BE2C (cell line): ENCODE data around the gene NTNG2.

ENCODE experiments used
- DNase-seq: peaks from one replicate; pipeline ENCODE4 v3.0.0-alpha.2; 2020
- H3K27me3 ChIP-seq: fragments of 250-450 bp; sonication (Bioruptor Pico); 2 replicates; pipeline ENCODE4 v1.5.1; 2020; ENCODE audit warnings: mild to moderate bottlenecking
- H3K36me3 ChIP-seq: fragments of 250-450 bp; sonication (Bioruptor Pico); 2 replicates; pipeline ENCODE4 v1.5.1; 2020; ENCODE audit warnings: mild to moderate bottlenecking
- H3K4me1 ChIP-seq: fragments of 250-450 bp; sonication (Bioruptor Pico); 2 replicates; pipeline ENCODE4 v1.5.1; 2020
- H3K4me3 ChIP-seq: 2 replicates; pipeline ENCODE4 v1.5.1; 2011; ENCODE audit warnings: low read depth, low read length
- H3K9me3 ChIP-seq: fragments of 250-450 bp; sonication (Bioruptor Pico); 2 replicates; pipeline ENCODE4 v1.5.1; 2020
- CTCF ChIP-seq: IDR thresholded peaks from 2 replicates; pipeline ENCODE4 v1.5.1; 2012; ENCODE audit warnings: mild to moderate bottlenecking, low read depth, low read length

NTNG2 gene

GRCh38 chr9:132183715-132184114 lies 21.9 kb downstream of the NTNG2 start:
- H3K27me3 ChIP-seq, result no peaks in the 10 kb centered on the region
- H3K4me1 ChIP-seq, result peaks cover 22% of the 10 kb centered on the region
- H3K9me3 ChIP-seq, result no peaks in the 10 kb centered on the region
- no peak for TF ChIP-seq CTCF
- no peaks in the 10 kb centered on the region for H3K36me3 ChIP-seq
- H3K4me3 ChIP-seq, result no peak overlapping the region
- no peak for DNase-seq

GRCh38 chr9:132184124-132184523 lies 22.3 kb downstream of the NTNG2 start:
- no peak for TF ChIP-seq CTCF
- DNase-seq, result no peak

GRCh38 chr9:132185073-132186009 lies 23.5 kb downstream of the NTNG2 start:
- Histone ChIP-seq H3K4me3 (no peak overlapping the region), H3K27me3 (no peaks in the 10 kb centered on the region), H3K9me3 (no peaks in the 10 kb centered on the region), H3K36me3 (no peaks in the 10 kb centered on the region), H3K4me1 (peaks cover 22% of the 10 kb centered on the region)
- no peak for TF ChIP-seq CTCF
- no peak for DNase-seq

More at GRCh38 chr9:132184124-132184523, 22.3 kb downstream of the NTNG2 start:
- no peak overlapping the region for H3K4me3 ChIP-seq
- H3K9me3 ChIP-seq, result no peaks in the 10 kb centered on the region
- H3K4me1 ChIP-seq, result peaks cover 22% of the 10 kb centered on the region
- no peaks in the 10 kb centered on the region for H3K36me3 ChIP-seq
- H3K27me3 ChIP-seq, result no peaks in the 10 kb centered on the region

- no peaks in the 10 kb centered on the region for H3K27me3 ChIP-seq
- H3K36me3 ChIP-seq, result no peaks in the 10 kb centered on the region
- no peak for TF ChIP-seq CTCF
- H3K4me3 ChIP-seq, result peak overlapping the region; percentile 15
- DNase-seq, result peak; percentile 47
- H3K9me3 ChIP-seq, result no peaks in the 10 kb centered on the region
- peaks cover 18% of the 10 kb centered on the region for H3K4me1 ChIP-seq
Observed at GRCh38 chr9:132187121-132187620, 25.3 kb downstream of the NTNG2 start.

GRCh38 chr9:132190966-132191365 lies 29.1 kb downstream of the NTNG2 start:
- TF ChIP-seq CTCF, result no peak

GRCh38 chr9:132192728-132193127 lies 30.9 kb downstream of the NTNG2 start:
- Histone ChIP-seq H3K36me3 (no peaks in the 10 kb centered on the region), H3K4me3 (no peak overlapping the region), H3K27me3 (no peaks in the 10 kb centered on the region), H3K4me1 (no peaks in the 10 kb centered on the region), H3K9me3 (no peaks in the 10 kb centered on the region)
- no peak for DNase-seq
- TF ChIP-seq CTCF, result no peak

More at GRCh38 chr9:132190966-132191365, 29.1 kb downstream of the NTNG2 start:
- no peaks in the 10 kb centered on the region for H3K9me3 ChIP-seq
- peaks cover 4% of the 10 kb centered on the region; the same call in 1 of the 2 replicates for H3K4me1 ChIP-seq
- no peaks in the 10 kb centered on the region for H3K27me3 ChIP-seq
- H3K4me3 ChIP-seq, result no peak overlapping the region
- H3K36me3 ChIP-seq, result no peaks in the 10 kb centered on the region
- DNase-seq, result no peak
